Esophagus squamous epithelium (tissue), 4 donors: ENCODE data around the gene LBHD1.

Source experiments
- CTCF ChIP-seq, 6 experiments: fragments of 450-650 bp in 4 of 6; fragments of 200-600 bp in 2 of 6; sonication (generic) in 2 of 6; IDR thresholded peaks; one replicate each; pipeline ENCODE4 v1.5.1; 2016 to 2019; ENCODE audit warnings: antibody characterized with exemption in 6 of 6, mild to moderate bottlenecking in 4 of 6, moderate library complexity in 4 of 6
- POLR2A ChIP-seq, 4 donors: fragments of 450-650 bp; IDR thresholded peaks; one replicate each; pipeline ENCODE4 v1.6.1; 2017; ENCODE audit warnings: antibody characterized with exemption in 4 of 4, mild to moderate bottlenecking in 4 of 4, moderate library complexity in 3 of 4

GRCh38 chr11:62682518-62682917 is 10.5 kb upstream of the LBHD1 start:
- TF ChIP-seq CTCF (IDR thresholded peaks at IDR 0.05) (no peak), POLR2A (IDR thresholded peaks at IDR 0.05) (no peak)
